Activated naive CD4-positive, alpha-beta T cell treated with Interleukin-2 at 50 U/mL for 16 hours (primary cell): ENCODE results near the gene ACTN1.

Experiments
- DNase-seq: peaks from one replicate; pipeline ENCODE4 v3.0.0-alpha.2; 2020

The ACTN1 gene

GRCh38 chr14:68968051-68968450, 11.1 kb downstream of the ACTN1 start:
- peak; percentile 39 for DNase-seq

GRCh38 chr14:68967459-68967940, 11.6 kb downstream of the ACTN1 start:
- no peak for DNase-seq

GRCh38 chr14:68966872-68967301, 12.2 kb downstream of the ACTN1 start:
- DNase-seq, result no peak

GRCh38 chr14:68965261-68965761, 13.8 kb downstream of the ACTN1 start:
- no peak for DNase-seq

- DNase-seq, result no peak
These were observed 14.6 kb downstream of the ACTN1 start for GRCh38 chr14:68964300-68965093.

GRCh38 chr14:68962681-68963080, 16.4 kb downstream of the ACTN1 start:
- DNase-seq, result no peak

- DNase-seq, result no peak
These were observed 17.1 kb downstream of the ACTN1 start for GRCh38 chr14:68961781-68962584.

GRCh38 chr14:68961361-68961760, 17.7 kb downstream of the ACTN1 start:
- DNase-seq, result no peak

- no peak for DNase-seq
These were observed 19.0 kb downstream of the ACTN1 start for GRCh38 chr14:68960123-68960522.

GRCh38 chr14:68959035-68959434, 20.1 kb downstream of the ACTN1 start:
- DNase-seq, result no peak

GRCh38 chr14:68958553-68958952, 20.5 kb downstream of the ACTN1 start:
- DNase-seq, result no peak

- DNase-seq, result no peak
These were observed 21.3 kb downstream of the ACTN1 start for GRCh38 chr14:68957775-68958174.

- DNase-seq, result no peak
These were observed 22.4 kb downstream of the ACTN1 start for GRCh38 chr14:68956724-68957123.

GRCh38 chr14:68955851-68956179, 23.3 kb downstream of the ACTN1 start:
- no peak for DNase-seq

- DNase-seq, result no peak
These were observed 23.8 kb downstream of the ACTN1 start for GRCh38 chr14:68955164-68955850.

GRCh38 chr14:68953196-68953555, 25.9 kb downstream of the ACTN1 start:
- DNase-seq, result no peak

GRCh38 chr14:68952531-68953195, 26.4 kb downstream of the ACTN1 start:
- DNase-seq, result no peak

- DNase-seq, result no peak
These were observed 27.1 kb downstream of the ACTN1 start for GRCh38 chr14:68951800-68952530.

- DNase-seq, result no peak
These were observed 27.9 kb downstream of the ACTN1 start for GRCh38 chr14:68951035-68951797.

- no peak for DNase-seq
These were observed 29.0 kb downstream of the ACTN1 start for GRCh38 chr14:68950111-68950510.

- no peak for DNase-seq
These were observed 29.5 kb downstream of the ACTN1 start for GRCh38 chr14:68949601-68949965.
